Measurements from ENCODE around the gene ACSL1. TPM values are rescaled to one million over a fixed set of nuclear protein-coding genes. Genes with fewer than 3 reads are reported as not detected.

ACSL1 gene
- total RNA-seq, 1 experiment from 2014 or later, result 12.5 TPM

- Histone ChIP-seq H3K9me3 (ENCODE audit: control insufficient read depth in 1 of 2, insufficient read depth in 1 of 2, low read depth in 1 of 2, low read length in 2 of 2) (no peaks in the 10 kb centered on the region), H3K9ac (ENCODE audit: low read length) (no peak overlapping the region), H3K79me2 (ENCODE audit: insufficient read depth, low read length) (peaks cover 29% of the 10 kb centered on the region), H3K36me3 (ENCODE audit: control insufficient read depth in 1 of 2, insufficient read depth in 2 of 2, low read length in 2 of 2) (peaks cover 0 to 8% of the 10 kb centered on the region in 2 experiments; a peak in 1 of 4 replicates), H3K27ac (ENCODE audit: low read depth, low read length) (no peak overlapping the region), H4K20me1 (ENCODE audit: insufficient read depth) (no peaks in the 10 kb centered on the region), H3K4me2 (ENCODE audit: low read length) (no peak overlapping the region), H3K4me1 (ENCODE audit: control insufficient read depth in 1 of 2, insufficient read depth in 2 of 2, low read length in 2 of 2) (peaks cover 0 to 2% of the 10 kb centered on the region in 2 experiments; a peak in 2 of 4 replicates), H2AFZ (ENCODE audit: low read depth, low read length, poor library complexity, severe bottlenecking) (no peak overlapping the region), H3K27me3 (ENCODE audit: insufficient read depth, low read length) (no peaks in the 10 kb centered on the region), H3K4me3 (replicated peaks in 1 of 2; ENCODE audit: low read depth in 1 of 2, low read length in 2 of 2) (no peak overlapping the region), H3K9me2 (ENCODE audit: insufficient read depth) (no peaks in the 10 kb centered on the region)
- RAD21 ChIA-PET (ENCODE audit: low non-redundant PET in 1 of 2, low total read pairs in 2 of 2, uncharacterized antibody in 2 of 2, unreplicated experiment in 2 of 2), result no interaction called here
- intact Hi-C loops (cut with micrococcal nuclease), result no loop called here
- POLR2A ChIA-PET, result no interaction called here
- CTCF ChIA-PET, result no interaction called here
- TF ChIP-seq RAD21 (IDR thresholded peaks at IDR 0.05; ENCODE audit: low read depth), result no peak
- TF ChIP-seq CTCF (IDR thresholded peaks at IDR 0.05 in 2 of 3, conservative IDR thresholded peaks at IDR 0.05 in 1 of 3; ENCODE audit: borderline replicate concordance in 1 of 3, insufficient read depth in 1 of 3, low read depth in 2 of 3, low read length in 2 of 3), result no peak
- no peak for TF ChIP-seq SIN3A (IDR thresholded peaks at IDR 0.05; ENCODE audit: low read depth)
- TF ChIP-seq EZH2 (IDR thresholded peaks at IDR 0.05), result no peak
- no peak for TF ChIP-seq ATF3 (IDR thresholded peaks at IDR 0.05)
- no peak for TF ChIP-seq ELF1 (IDR thresholded peaks at IDR 0.05; ENCODE audit: borderline replicate concordance, low read depth)
- no peak for TF ChIP-seq REST (IDR thresholded peaks at IDR 0.05; ENCODE audit: low read depth)
- no peak for TF ChIP-seq POLR2A (IDR thresholded peaks at IDR 0.05; ENCODE audit: borderline replicate concordance, extremely low read depth, insufficient read depth, insufficient read length)
- no peak for TF ChIP-seq ZFX (IDR thresholded peaks at IDR 0.05)
- no peak for TF ChIP-seq EGR1 (IDR thresholded peaks at IDR 0.05; ENCODE audit: low read depth)
- no peak for TF ChIP-seq TCF7L2 (IDR thresholded peaks at IDR 0.05; ENCODE audit: borderline replicate concordance, extremely low read depth, insufficient read depth, insufficient read length)
- TF ChIP-seq SRF (IDR thresholded peaks at IDR 0.05; ENCODE audit: low read depth), result no peak
- TF ChIP-seq FOSL1 (IDR thresholded peaks at IDR 0.05; ENCODE audit: low read depth), result no peak
- no TSS peak for BruUV-seq (replicated peaks)
- ATAC-seq (no peak), DNase-seq (ENCODE audit: low read depth, low spot score) (no peak)
Observed at GRCh38 chr4:184727430-184727829, 98.3 kb downstream of the ACSL1 start.
